Endothelial cell of umbilical vein (primary cell): Measurements from ENCODE around the gene MACF1. TPM values are rescaled to one million over a fixed set of nuclear protein-coding genes. Genes with fewer than 3 reads are reported as not detected.

ENCODE experiments used
- BruUV-seq: library from RNA; stranded (reverse); fragments of 400-500 nt; replicated peaks from 2 replicates; lab custom pipeline; 2021; lab: Mats Ljungman, UMichigan
- CTCF ChIA-PET: fragments of 300-600, 350-600 bp; sonication (Branson Sonifier 250); formaldehyde crosslinking; loops from one replicate; lab custom pipeline; 2021; ENCODE audit warnings: antibody characterized with exemption, inconsistent platforms; lab: Charles Lee
- POLR2A ChIA-PET: fragments of 300-600, 350-600 bp; sonication (Branson Sonifier 250); formaldehyde crosslinking; loops from one replicate; lab custom pipeline; 2021; ENCODE audit warnings: antibody characterized with exemption, inconsistent platforms; lab: Charles Lee
- DNase-seq: peaks from one replicate; pipeline ENCODE4 v3.0.0-alpha.2; 2011; ENCODE audit warnings: low read depth, low spot score
- FAIRE-seq: peaks from 2 replicates; lab custom pipeline; 2011; peaks lifted over from hg19 to GRCh38; lab: Jason Lieb, UNC
- H2AFZ ChIP-seq: 2 replicates; pipeline ENCODE4 v1.6.0; 2012; ENCODE audit warnings: low read depth, low read length, control low read depth, inconsistent platforms
- H3K27ac ChIP-seq: 2 replicates; pipeline ENCODE4 v1.5.1; 2011; ENCODE audit warnings: low read depth, mild to moderate bottlenecking, control low read depth, low read length, moderate library complexity; ENCODE audit not compliant: insufficient read depth
- H3K27me3 ChIP-seq, 2 experiments: 2 replicates each; pipeline versions ENCODE4 v1.6.0 to v1.6.1; 2011; ENCODE audit warnings: low read length in 2 of 2, mixed read lengths in 1 of 2; ENCODE audit not compliant: control insufficient read depth in 2 of 2, insufficient read depth in 2 of 2
- H3K36me3 ChIP-seq, 2 experiments: 2 replicates in 1 of 2; 3 replicates in 1 of 2; pipeline ENCODE4 v1.5.1; 2011; ENCODE audit warnings: low read length in 2 of 2, mild to moderate bottlenecking in 1 of 2, moderate library complexity in 1 of 2; ENCODE audit not compliant: control insufficient read depth in 2 of 2, insufficient read depth in 2 of 2; ENCODE audit errors: extremely low read depth in 1 of 2
- H3K4me1 ChIP-seq: 3 replicates; pipeline ENCODE4 v1.5.1; 2011; ENCODE audit warnings: mild to moderate bottlenecking, low read length; ENCODE audit not compliant: control insufficient read depth, insufficient read depth; ENCODE audit errors: extremely low read depth
- H3K4me2 ChIP-seq: 2 replicates; pipeline ENCODE4 v1.6.1; 2011; ENCODE audit warnings: low read length, control low read depth, mixed read lengths; ENCODE audit not compliant: insufficient read depth
- H3K4me3 ChIP-seq, 3 experiments: fragments of 200-600 bp in 1 of 3; sonication (generic), shearing (Covaris generic) in 1 of 3; replicated peaks in 1 of 3; 2 replicates each; pipeline ENCODE4 v1.5.1; 2011 to 2016; ENCODE audit warnings: control low read depth in 3 of 3, low read length in 3 of 3, mild to moderate bottlenecking in 2 of 3, inconsistent platforms in 1 of 3, low read depth in 1 of 3, moderate library complexity in 1 of 3; ENCODE audit not compliant: insufficient read depth in 1 of 3
- H3K79me2 ChIP-seq: 2 replicates; pipeline ENCODE4 v1.6.0; 2012; ENCODE audit warnings: low read length, inconsistent platforms; ENCODE audit not compliant: control insufficient read depth, insufficient read depth
- H3K9ac ChIP-seq: replicated peaks from 2 replicates; pipeline ENCODE3; 2011; ENCODE audit warnings: low read length, control low read depth; ENCODE audit not compliant: insufficient read depth; ENCODE audit errors: extremely low read depth
- H3K9me1 ChIP-seq: replicated peaks from 3 replicates; pipeline ENCODE4 v1.6.0; 2011; ENCODE audit warnings: mild to moderate bottlenecking, low read length; ENCODE audit not compliant: control insufficient read depth, insufficient read depth; ENCODE audit errors: extremely low read depth
- H3K9me3 ChIP-seq: replicated peaks from 2 replicates; pipeline ENCODE4 v1.5.1; 2012; ENCODE audit warnings: low read length, inconsistent platforms; ENCODE audit not compliant: control insufficient read depth, insufficient read depth
- H4K20me1 ChIP-seq: replicated peaks from 2 replicates; pipeline ENCODE3; 2011; ENCODE audit warnings: mild to moderate bottlenecking, low read length; ENCODE audit not compliant: control insufficient read depth, insufficient read depth; ENCODE audit errors: extremely low read depth
- EZH2 ChIP-seq: IDR thresholded peaks from 2 replicates; pipeline ENCODE4 v1.6.1; 2012; ENCODE audit warnings: borderline replicate concordance, low read depth, mild to moderate bottlenecking, moderate library complexity, low read length, inconsistent platforms; ENCODE audit not compliant: severe bottlenecking
- FOS ChIP-seq: IDR thresholded peaks from 2 replicates; pipeline ENCODE4 v1.6.1; 2011; ENCODE audit warnings: mild to moderate bottlenecking, low read length, moderate library complexity, borderline replicate concordance; ENCODE audit not compliant: insufficient read depth
- GATA2 ChIP-seq: IDR thresholded peaks from 2 replicates; pipeline ENCODE4 v1.7.0; 2011; ENCODE audit warnings: low read depth, mild to moderate bottlenecking, moderate library complexity, mixed read lengths, low read length; ENCODE audit not compliant: insufficient read length, insufficient read depth
- JUN ChIP-seq: IDR thresholded peaks from 2 replicates; pipeline ENCODE4 v1.6.1; 2011; ENCODE audit warnings: borderline replicate concordance, low read depth; ENCODE audit not compliant: insufficient read length, insufficient read depth
- MYC ChIP-seq: IDR thresholded peaks from one replicate; pipeline ENCODE4 v1.6.1; 2011; ENCODE audit warnings: mild to moderate bottlenecking, low read depth, low read length
- POLR2A ChIP-seq: IDR thresholded peaks from 2 replicates; pipeline ENCODE4 v1.6.1; 2012; ENCODE audit warnings: low read depth, mild to moderate bottlenecking, control low read depth, low read length
- POLR2AphosphoS5 ChIP-seq: IDR thresholded peaks from 2 replicates; pipeline ENCODE4 v1.6.1; 2012; ENCODE audit warnings: low read depth, mild to moderate bottlenecking, control low read depth, low read length, moderate library complexity; ENCODE audit not compliant: insufficient read depth
- dilution Hi-C: fragments of 300-500 bp; cut with MboI; formaldehyde crosslinking; loops from one replicate; pipeline ENCODE4 v1.15.0; 2019; ENCODE audit warnings: low sequenced_read_pairs; ENCODE audit not compliant: extremely low pct_ligation_motif_present
- intact Hi-C: fragments of 100-400 bp; cut with micrococcal nuclease; formaldehyde crosslinking; loops from one replicate; pipeline ENCODE4 v1.10.0; 2022
- polyA plus RNA-seq, 4 experiments: library from polyadenylated mRNA; depleted of rRNA in 3 of 4; stranded (reverse) in 3 of 4; unstranded in 1 of 4; fragments of >200 nt; gene quantifications; 2 replicates each; pipeline versions ENCODE4 v1.2.1 to v1.2.3, GENCODE V29; 2011 to 2012; ENCODE audit warnings: missing spikeins in 1 of 4
- total RNA-seq: library from RNA; stranded (reverse); gene quantifications from 2 replicates; pipeline ENCODE4 v1.2.3, GENCODE V29; 2021
- TF ChIP-seq, protein P1 (sequence below), 2 donors: IDR thresholded peaks; 1 replicate in 1 of 2; 2 replicates in 1 of 2; pipeline ENCODE4 v1.5.1; 2011; ENCODE audit warnings: low read length in 2 of 2, mild to moderate bottlenecking in 2 of 2, moderate library complexity in 2 of 2, control low read depth in 1 of 2, inconsistent platforms in 1 of 2, low read depth in 1 of 2; ENCODE audit not compliant: insufficient read depth in 1 of 2; ENCODE audit errors: extremely low read depth in 1 of 2
- TF ChIP-seq, protein P2 (sequence below): IDR thresholded peaks from 2 replicates; pipeline ENCODE4 v1.6.1; 2011; ENCODE audit not compliant: insufficient read depth, insufficient read length

MACF1 gene
- total and polyA plus RNA-seq, 2 donors (not counting 3 experiments of a cell fraction or from before 2014, with no cell fraction given), result 122 to 587 TPM

DNA sequence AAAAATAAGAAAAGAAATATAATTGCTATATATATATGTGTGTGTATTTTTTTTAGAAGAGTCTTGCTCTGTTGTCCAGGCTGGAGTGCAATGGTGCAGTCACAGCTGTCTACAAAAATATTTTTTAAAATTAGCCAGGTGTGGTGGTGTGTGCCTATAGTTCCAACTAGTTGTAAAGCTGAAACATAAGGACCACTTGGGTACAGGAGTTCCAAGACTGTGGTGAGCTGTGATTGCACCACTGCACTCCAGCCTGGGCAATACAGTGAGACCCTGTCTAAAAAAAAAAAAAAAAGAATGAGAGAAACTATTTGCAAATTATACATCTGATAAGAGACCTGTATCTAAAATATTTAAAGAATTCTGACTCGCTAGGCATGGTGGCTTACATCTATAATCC is 328.9 kb downstream of the MACF1 start:
- DNase-seq (no peak), FAIRE-seq (no peak)
- BruUV-seq, result no TSS peak
- Histone ChIP-seq H3K9me1 (no peaks in the 10 kb centered on the region), H3K27me3 (no peaks in the 10 kb centered on the region), H3K27ac (no peak overlapping the region), H3K9me3 (no peaks in the 10 kb centered on the region), H3K79me2 (no peaks in the 10 kb centered on the region), H3K4me2 (no peak overlapping the region), H3K36me3 (peaks cover 0 to 3% of the 10 kb centered on the region in 2 experiments), H3K4me3 (no peak overlapping the region), H2AFZ (no peak overlapping the region), H4K20me1 (no peaks in the 10 kb centered on the region), H3K4me1 (no peaks in the 10 kb centered on the region), H3K9ac (no peak overlapping the region)
- intact Hi-C loops (no loop called here), dilution Hi-C loops (no loop called here)
- TF ChIP-seq EZH2 (no peak), FOS (no peak), JUN (no peak), POLR2AphosphoS5 (no peak), GATA2 (no peak), MYC (no peak), POLR2A (no peak)
- TF ChIP-seq, protein P1, sequence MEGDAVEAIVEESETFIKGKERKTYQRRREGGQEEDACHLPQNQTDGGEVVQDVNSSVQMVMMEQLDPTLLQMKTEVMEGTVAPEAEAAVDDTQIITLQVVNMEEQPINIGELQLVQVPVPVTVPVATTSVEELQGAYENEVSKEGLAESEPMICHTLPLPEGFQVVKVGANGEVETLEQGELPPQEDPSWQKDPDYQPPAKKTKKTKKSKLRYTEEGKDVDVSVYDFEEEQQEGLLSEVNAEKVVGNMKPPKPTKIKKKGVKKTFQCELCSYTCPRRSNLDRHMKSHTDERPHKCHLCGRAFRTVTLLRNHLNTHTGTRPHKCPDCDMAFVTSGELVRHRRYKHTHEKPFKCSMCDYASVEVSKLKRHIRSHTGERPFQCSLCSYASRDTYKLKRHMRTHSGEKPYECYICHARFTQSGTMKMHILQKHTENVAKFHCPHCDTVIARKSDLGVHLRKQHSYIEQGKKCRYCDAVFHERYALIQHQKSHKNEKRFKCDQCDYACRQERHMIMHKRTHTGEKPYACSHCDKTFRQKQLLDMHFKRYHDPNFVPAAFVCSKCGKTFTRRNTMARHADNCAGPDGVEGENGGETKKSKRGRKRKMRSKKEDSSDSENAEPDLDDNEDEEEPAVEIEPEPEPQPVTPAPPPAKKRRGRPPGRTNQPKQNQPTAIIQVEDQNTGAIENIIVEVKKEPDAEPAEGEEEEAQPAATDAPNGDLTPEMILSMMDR (IDR thresholded peaks at IDR 0.05; ENCODE audit: extremely low read depth in 1 of 2, insufficient read depth in 1 of 2, low read depth in 1 of 2, low read length in 2 of 2), result no peak
- TF ChIP-seq, protein P2, sequence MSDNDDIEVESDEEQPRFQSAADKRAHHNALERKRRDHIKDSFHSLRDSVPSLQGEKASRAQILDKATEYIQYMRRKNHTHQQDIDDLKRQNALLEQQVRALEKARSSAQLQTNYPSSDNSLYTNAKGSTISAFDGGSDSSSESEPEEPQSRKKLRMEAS, result no peak
- ChIA-PET POLR2A (no interaction called here), CTCF (interaction anchor here (0.5 kb wide), 1 partner anchor 420 kb away, joined by 3 read pairs; no protein-coding TSS in a partner anchor)

Other genes with a start within 250 kb of the MACF1 start
- gene AKIRIN1, start 213.4 kb upstream of the MACF1 start, total RNA-seq, result 43.4 and 49.3 TPM in 2 replicates
- gene AKIRIN1, start 213.4 kb upstream of the MACF1 start, polyA plus RNA-seq, result 22.2 and 28.4 TPM in 2 replicates
- gene NDUFS5, start 178.3 kb upstream of the MACF1 start, total RNA-seq, result 325 and 327 TPM in 2 replicates
- gene NDUFS5, start 178.3 kb upstream of the MACF1 start, polyA plus RNA-seq, result 476 and 710 TPM in 2 replicates